ENCODE measurements around the gene SCAPER.

Gene SCAPER
- 21.2 to 103 (median 51.2) reads per million in 9 experiments for total RNA-seq

GRCh38 chr15:76905013-76905839 lies at the start of gene SCAPER:
Gene SCAPER (minus strand): TSS chr15:76905340. CDS start chr15:76883817, 21,523 bp downstream.
- DNase-seq, result peak; percentile 81
- ATAC-seq (replicated peaks), result peak; percentile 89
- Mint-ChIP-seq H3K4me3 (peak within 1 kb of the TSS; percentile 88 to 91), H3K4me1 (ENCODE audit: low read depth in 2 of 2) (peaks cover 14 to 24% of the 10 kb centered on the region in 2 donors), H3K27ac (peak within 1 kb of the TSS; percentile 93 to 96), H3K27me3 (no peaks in the 10 kb centered on the region), H3K9me3 (no peaks in the 10 kb centered on the region), H3K36me3 (ENCODE audit: insufficient read depth) (no peaks in the 10 kb centered on the region)

- no peak overlapping the region for H3K4me3 Mint-ChIP-seq
- no peak overlapping the region for H3K27ac Mint-ChIP-seq
- no peak for DNase-seq
- no peaks in the 10 kb centered on the region for H3K9me3 Mint-ChIP-seq
- H3K4me1 Mint-ChIP-seq (ENCODE audit: low read depth in 2 of 2), result no peaks in the 10 kb centered on the region
- H3K27me3 Mint-ChIP-seq, result no peaks in the 10 kb centered on the region
- peaks cover 8% of the 10 kb centered on the region for H3K36me3 Mint-ChIP-seq (ENCODE audit: insufficient read depth)
- ATAC-seq (replicated peaks), result no peak
Observed at GRCh38 chr15:76954744-76955143, 49.6 kb upstream of the SCAPER start.

- no peak overlapping the region for H3K4me3 Mint-ChIP-seq
- no peaks in the 10 kb centered on the region for H3K27me3 Mint-ChIP-seq
- H3K4me1 Mint-ChIP-seq (ENCODE audit: low read depth in 2 of 2), result no peaks in the 10 kb centered on the region
- ATAC-seq (replicated peaks) (no peak), DNase-seq (no peak)
- H3K27ac Mint-ChIP-seq, result no peak overlapping the region
- peaks cover 12% of the 10 kb centered on the region for H3K36me3 Mint-ChIP-seq (ENCODE audit: insufficient read depth)
- no peaks in the 10 kb centered on the region for H3K9me3 Mint-ChIP-seq
Observed at GRCh38 chr15:76953913-76954312, 48.8 kb upstream of the SCAPER start.

- no peaks in the 10 kb centered on the region for H3K4me1 Mint-ChIP-seq (ENCODE audit: low read depth in 2 of 2)
- ATAC-seq (replicated peaks), result no peak
- no peak overlapping the region for H3K4me3 Mint-ChIP-seq
- no peak overlapping the region for H3K27ac Mint-ChIP-seq
- H3K27me3 Mint-ChIP-seq, result no peaks in the 10 kb centered on the region
- DNase-seq, result no peak
- H3K9me3 Mint-ChIP-seq, result no peaks in the 10 kb centered on the region
- peaks cover 35% of the 10 kb centered on the region for H3K36me3 Mint-ChIP-seq (ENCODE audit: insufficient read depth)
Observed at GRCh38 chr15:76951220-76951619, 46.1 kb upstream of the SCAPER start.

- ATAC-seq (replicated peaks), result no peak
- Mint-ChIP-seq H3K36me3 (ENCODE audit: insufficient read depth) (peaks cover 51% of the 10 kb centered on the region), H3K9me3 (no peaks in the 10 kb centered on the region), H3K4me1 (ENCODE audit: low read depth in 2 of 2) (peaks cover 0 to 12% of the 10 kb centered on the region in 2 donors), H3K4me3 (no peak overlapping the region), H3K27me3 (no peaks in the 10 kb centered on the region), H3K27ac (peak overlapping the region; percentile 9 to 13)
- no peak for DNase-seq
Observed at GRCh38 chr15:76947454-76947853, 42.3 kb upstream of the SCAPER start.

GRCh38 chr15:76945494-76946093 lies 40.5 kb upstream of the SCAPER start:
- Mint-ChIP-seq H3K9me3 (no peaks in the 10 kb centered on the region), H3K27ac (peak overlapping the region in 1 of 2 donors; percentile 45), H3K36me3 (ENCODE audit: insufficient read depth) (peaks cover 53% of the 10 kb centered on the region), H3K4me3 (no peak overlapping the region), H3K4me1 (ENCODE audit: low read depth in 2 of 2) (peaks cover 0 to 12% of the 10 kb centered on the region in 2 donors), H3K27me3 (no peaks in the 10 kb centered on the region)
- no peak for DNase-seq
- no peak for ATAC-seq (replicated peaks)

GRCh38 chr15:76942331-76942730 lies 37.2 kb upstream of the SCAPER start:
- Mint-ChIP-seq H3K27ac (no peak overlapping the region), H3K4me3 (no peak overlapping the region), H3K36me3 (ENCODE audit: insufficient read depth) (peaks cover 36% of the 10 kb centered on the region), H3K4me1 (ENCODE audit: low read depth in 2 of 2) (peaks cover 0 to 12% of the 10 kb centered on the region in 2 donors), H3K9me3 (no peaks in the 10 kb centered on the region), H3K27me3 (no peaks in the 10 kb centered on the region)
- ATAC-seq (replicated peaks), result no peak
- no peak for DNase-seq

GRCh38 chr15:76941636-76942035 lies 36.5 kb upstream of the SCAPER start:
- Mint-ChIP-seq H3K36me3 (ENCODE audit: insufficient read depth) (peaks cover 36% of the 10 kb centered on the region), H3K27ac (no peak overlapping the region), H3K9me3 (no peaks in the 10 kb centered on the region), H3K4me3 (no peak overlapping the region), H3K4me1 (ENCODE audit: low read depth in 2 of 2) (peaks cover 0 to 12% of the 10 kb centered on the region in 2 donors), H3K27me3 (no peaks in the 10 kb centered on the region)
- no peak for ATAC-seq (replicated peaks)
- DNase-seq, result no peak

- no peak overlapping the region for H3K4me3 Mint-ChIP-seq
- no peaks in the 10 kb centered on the region for H3K27me3 Mint-ChIP-seq
- H3K36me3 Mint-ChIP-seq (ENCODE audit: insufficient read depth), result peaks cover 35% of the 10 kb centered on the region
- no peak for ATAC-seq (replicated peaks)
- no peaks in the 10 kb centered on the region for H3K9me3 Mint-ChIP-seq
- DNase-seq, result no peak
- H3K27ac Mint-ChIP-seq, result no peak overlapping the region
- H3K4me1 Mint-ChIP-seq (ENCODE audit: low read depth in 2 of 2), result peaks cover 4 to 14% of the 10 kb centered on the region in 2 donors
Observed at GRCh38 chr15:76939715-76940114, 34.6 kb upstream of the SCAPER start.

GRCh38 chr15:76938752-76939151 lies 33.6 kb upstream of the SCAPER start:
- Mint-ChIP-seq H3K4me1 (ENCODE audit: low read depth in 2 of 2) (peaks cover 4 to 11% of the 10 kb centered on the region in 2 donors), H3K36me3 (ENCODE audit: insufficient read depth) (peaks cover 25% of the 10 kb centered on the region), H3K4me3 (no peak overlapping the region), H3K27me3 (no peaks in the 10 kb centered on the region), H3K9me3 (no peaks in the 10 kb centered on the region), H3K27ac (peak overlapping the region in 1 of 2 donors; percentile 26)
- no peak for DNase-seq
- ATAC-seq (replicated peaks), result no peak

- Mint-ChIP-seq H3K9me3 (no peaks in the 10 kb centered on the region), H3K36me3 (ENCODE audit: insufficient read depth) (peaks cover 24% of the 10 kb centered on the region), H3K27ac (no peak overlapping the region), H3K4me3 (no peak overlapping the region), H3K27me3 (no peaks in the 10 kb centered on the region), H3K4me1 (ENCODE audit: low read depth in 2 of 2) (peaks cover 10 to 18% of the 10 kb centered on the region in 2 donors)
- no peak for ATAC-seq (replicated peaks)
- no peak for DNase-seq
Observed at GRCh38 chr15:76936671-76937070, 31.5 kb upstream of the SCAPER start.

- no peaks in the 10 kb centered on the region for H3K27me3 Mint-ChIP-seq
- H3K27ac Mint-ChIP-seq, result no peak overlapping the region
- no peak for DNase-seq
- no peaks in the 10 kb centered on the region for H3K9me3 Mint-ChIP-seq
- no peak overlapping the region for H3K4me3 Mint-ChIP-seq
- no peak for ATAC-seq (replicated peaks)
- H3K4me1 Mint-ChIP-seq (ENCODE audit: low read depth in 2 of 2), result peaks cover 13 to 23% of the 10 kb centered on the region in 2 donors
- peaks cover 23% of the 10 kb centered on the region for H3K36me3 Mint-ChIP-seq (ENCODE audit: insufficient read depth)
Observed at GRCh38 chr15:76935620-76936019, 30.5 kb upstream of the SCAPER start.

- no peaks in the 10 kb centered on the region for H3K27me3 Mint-ChIP-seq
- DNase-seq, result peak in 1 of 3 experiments; percentile 5
- ATAC-seq (replicated peaks), result no peak
- H3K9me3 Mint-ChIP-seq, result no peaks in the 10 kb centered on the region
- peaks cover 13 to 23% of the 10 kb centered on the region in 2 donors for H3K4me1 Mint-ChIP-seq (ENCODE audit: low read depth in 2 of 2)
- peaks cover 17% of the 10 kb centered on the region for H3K36me3 Mint-ChIP-seq (ENCODE audit: insufficient read depth)
- peak overlapping the region; percentile 84 to 85 for H3K27ac Mint-ChIP-seq
- peak overlapping the region; percentile 83 to 84 for H3K4me3 Mint-ChIP-seq
Observed at GRCh38 chr15:76932135-76932966, 27.2 kb upstream of the SCAPER start.
